OCI-LY3 (cell line): ENCODE results near the gene CHEK1.

Source experiments
- CTCF ChIP-seq: fragments of 200-600, 300-600 bp; sonication (generic); IDR thresholded peaks from 2 replicates; pipeline ENCODE4 v1.5.1; 2014; ENCODE audit warnings: antibody characterized with exemption, low read length, low read depth
- EZH2phosphoT487 ChIP-seq: fragments of 200-600 bp; shearing (Covaris generic); IDR thresholded peaks from 2 replicates; pipeline ENCODE4 v1.6.1; 2018; ENCODE audit warnings: antibody characterized with exemption, mixed run types, low read depth

- TF ChIP-seq CTCF: no peak
- TF ChIP-seq EZH2phosphoT487: no peak
These were observed 70.0 kb downstream of the CHEK1 start for GRCh38 chr11:125694951-125695350.
